Fibroblast of skin of right quadriceps (primary cell): ENCODE results near the gene PRSS2.

Source experiments
- DNase-seq: peaks from one replicate; pipeline ENCODE4 v3.0.0-alpha.2; 2013

The PRSS2 gene

GRCh38 chr7:142788303-142789289 is 17.8 kb downstream of the PRSS2 start:
- DNase-seq = no peak

- DNase-seq = no peak
These were observed 18.7 kb downstream of the PRSS2 start for GRCh38 chr7:142789441-142789840.

- no peak for DNase-seq
These were observed 19.3 kb downstream of the PRSS2 start for GRCh38 chr7:142790056-142790455.

- DNase-seq = no peak
These were observed 19.8 kb downstream of the PRSS2 start for GRCh38 chr7:142790555-142790954.

GRCh38 chr7:142791502-142791901 is 20.7 kb downstream of the PRSS2 start:
- DNase-seq = no peak

GRCh38 chr7:142792129-142792528 is 21.4 kb downstream of the PRSS2 start:
- no peak for DNase-seq

- DNase-seq = no peak
These were observed 21.8 kb downstream of the PRSS2 start for GRCh38 chr7:142792593-142792992.

- no peak for DNase-seq
These were observed 22.4 kb downstream of the PRSS2 start for GRCh38 chr7:142793156-142793555.

- DNase-seq = no peak
These were observed 24.6 kb downstream of the PRSS2 start for GRCh38 chr7:142795339-142795863.

- DNase-seq = no peak
These were observed 25.3 kb downstream of the PRSS2 start for GRCh38 chr7:142796001-142796500.

GRCh38 chr7:142796501-142797390 is 26.0 kb downstream of the PRSS2 start:
- DNase-seq = no peak

- DNase-seq = no peak
These were observed 26.9 kb downstream of the PRSS2 start for GRCh38 chr7:142797391-142798377.

GRCh38 chr7:142798451-142799436 is 28.0 kb downstream of the PRSS2 start:
- no peak for DNase-seq

- DNase-seq = no peak
These were observed 28.7 kb downstream of the PRSS2 start for GRCh38 chr7:142799437-142799835.

- DNase-seq = no peak
These were observed 29.3 kb downstream of the PRSS2 start for GRCh38 chr7:142800088-142800487.

- DNase-seq = no peak
These were observed 30.0 kb downstream of the PRSS2 start for GRCh38 chr7:142800699-142801260.

GRCh38 chr7:142801601-142802295 is 31.0 kb downstream of the PRSS2 start:
- no peak for DNase-seq

- DNase-seq = no peak
These were observed 31.5 kb downstream of the PRSS2 start for GRCh38 chr7:142802301-142802700.

- no peak for DNase-seq
These were observed 33.1 kb downstream of the PRSS2 start for GRCh38 chr7:142803901-142804300.
